H1 (cell line): ENCODE measurements around the gene KIAA0319L. TPM values are rescaled to one million over a fixed set of nuclear protein-coding genes. Genes with fewer than 3 reads are reported as not detected.

Experiments
- EP300 ChIP-seq, 2 experiments: IDR thresholded peaks; 1 replicate in 1 of 2; 2 replicates in 1 of 2; pipeline ENCODE4 v1.6.1; 2011 to 2012; ENCODE audit warnings: low read depth in 2 of 2, low read length in 2 of 2, mild to moderate bottlenecking in 2 of 2, borderline replicate concordance in 1 of 2, inconsistent platforms in 1 of 2, moderate library complexity in 1 of 2
- HDAC6 ChIP-seq: IDR thresholded peaks from one replicate; pipeline ENCODE4 v1.7.1; 2012; ENCODE audit warnings: low read depth, mild to moderate bottlenecking, inconsistent platforms, low read length, moderate library complexity
- POLR2A ChIP-seq, 2 experiments: IDR thresholded peaks; 1 replicate in 1 of 2; 2 replicates in 1 of 2; pipeline ENCODE4 v1.6.1; 2011; ENCODE audit warnings: low read depth in 2 of 2, low read length in 2 of 2, mild to moderate bottlenecking in 2 of 2; ENCODE audit errors: control extremely low read depth in 1 of 2
- RNF2 ChIP-seq: fragments of 200-900, 300-1000 bp; sonication (generic); IDR thresholded peaks from 2 replicates; pipeline ENCODE4 v1.7.1; 2016; ENCODE audit warnings: borderline replicate concordance, low read depth, mild to moderate bottlenecking, antibody characterized with exemption, low read length; ENCODE audit not compliant: poor library complexity, severe bottlenecking; ENCODE audit errors: missing control alignments
- polyA plus RNA-seq, 7 experiments: library from polyadenylated mRNA; depleted of rRNA in 3 of 7; stranded (reverse) in 5 of 7; unstranded in 2 of 7; fragments of >200 nt in 5 of 7; fragments of 200-250 nt in 2 of 7; gene quantifications; 1 replicate in 5 of 7; 2 replicates in 1 of 7; 4 replicates in 1 of 7; pipeline versions ENCODE4 v1.2.1 to v1.2.3, GENCODE V29; 2011 to 2013; ENCODE audit warnings: missing spikeins in 2 of 7, mixed read lengths in 2 of 7
- total RNA-seq: library from RNA; stranded (reverse); fragmentation: NEBNext Ultra II Directional; extraction: Animal tissue kit (Norgen Biotek cat#: 25700); gene quantifications from 2 replicates; pipeline ENCODE4 v1.2.1, GENCODE V29; 2021

KIAA0319L gene
- total and polyA plus RNA-seq, 2 of the 8 experiments (the other 6 are each of a cell fraction or from before 2014, with no cell fraction given), result 40.1 to 55.7 TPM

- TF ChIP-seq HDAC6 (no peak), EP300 (IDR thresholded peaks at IDR 0.05; ENCODE audit: borderline replicate concordance in 1 of 2, low read depth in 2 of 2, low read length in 2 of 2) (no peak), POLR2A (IDR thresholded peaks at IDR 0.05; ENCODE audit: control extremely low read depth in 1 of 2, low read depth in 2 of 2, low read length in 2 of 2) (no peak), RNF2 (no peak)
Observed at GRCh38 chr1:35587736-35588135, 30.5 kb upstream of the KIAA0319L start (continued).
